ENCODE data around the gene C14orf180.

C14orf180 gene

DNA sequence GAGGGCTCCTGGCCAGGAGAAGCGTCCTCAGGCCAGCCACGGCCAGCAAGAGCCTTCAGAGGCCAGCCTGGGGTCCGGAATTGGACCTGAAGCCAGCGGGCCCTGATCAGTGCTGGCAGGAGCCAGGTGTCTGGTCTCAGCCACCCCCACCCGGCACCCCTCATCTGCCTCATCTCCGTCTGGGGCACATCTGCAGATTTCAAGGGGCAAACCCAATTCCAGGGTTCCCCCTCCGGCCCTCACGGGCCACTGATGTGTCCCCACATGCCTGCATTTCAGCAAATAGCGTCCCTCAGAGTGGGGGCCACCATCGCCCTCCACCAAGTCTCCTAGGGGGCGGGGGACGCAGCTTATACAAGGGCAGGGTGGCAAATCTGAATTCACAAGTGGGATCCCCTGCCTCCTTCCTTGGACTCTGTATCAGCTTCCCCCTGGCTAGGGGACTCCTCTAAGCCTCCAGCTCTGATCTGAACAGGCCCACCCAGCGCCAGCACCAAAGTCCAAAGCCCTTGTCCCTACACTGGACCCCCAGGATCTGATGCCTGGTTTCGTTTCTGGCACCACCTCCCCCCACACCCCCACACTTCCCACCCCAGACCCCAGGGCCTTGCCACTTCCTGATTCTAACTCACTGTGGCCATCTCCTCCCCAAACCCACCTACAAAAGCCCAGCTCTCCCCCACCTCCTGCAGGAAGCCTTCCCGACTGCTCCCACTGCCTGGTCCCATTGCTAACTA lies 14.9 kb downstream of the C14orf180 start:
- DNase-seq, result no peak

DNA sequence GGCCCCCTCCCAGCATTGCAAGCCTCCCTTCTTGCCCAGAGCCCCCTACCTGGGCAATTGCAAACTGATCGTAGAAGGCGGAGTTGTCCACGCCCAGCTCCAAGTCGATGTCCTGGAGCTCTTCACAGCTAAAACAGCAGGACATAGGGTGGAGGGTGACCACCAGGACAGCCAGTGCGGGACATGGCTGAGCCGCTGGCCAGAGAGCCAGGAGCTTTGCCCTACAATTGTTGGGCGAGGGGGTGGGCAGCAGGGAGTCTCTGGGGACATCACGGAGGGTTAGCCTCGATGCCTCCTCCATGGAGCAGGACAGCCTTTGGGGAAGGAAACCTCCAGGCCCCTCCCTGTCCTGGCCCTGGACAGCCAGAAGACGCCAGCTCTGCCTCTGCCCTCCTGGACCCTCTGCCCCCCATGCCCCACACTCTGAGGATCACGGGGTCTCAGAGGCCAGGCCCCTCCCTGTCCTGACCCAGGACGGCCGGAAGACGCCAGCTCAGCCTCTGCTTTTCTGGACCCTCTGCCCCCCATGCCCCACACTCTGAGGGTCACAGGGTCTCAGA lies 15.6 kb downstream of the C14orf180 start:
- no peak for DNase-seq

DNA sequence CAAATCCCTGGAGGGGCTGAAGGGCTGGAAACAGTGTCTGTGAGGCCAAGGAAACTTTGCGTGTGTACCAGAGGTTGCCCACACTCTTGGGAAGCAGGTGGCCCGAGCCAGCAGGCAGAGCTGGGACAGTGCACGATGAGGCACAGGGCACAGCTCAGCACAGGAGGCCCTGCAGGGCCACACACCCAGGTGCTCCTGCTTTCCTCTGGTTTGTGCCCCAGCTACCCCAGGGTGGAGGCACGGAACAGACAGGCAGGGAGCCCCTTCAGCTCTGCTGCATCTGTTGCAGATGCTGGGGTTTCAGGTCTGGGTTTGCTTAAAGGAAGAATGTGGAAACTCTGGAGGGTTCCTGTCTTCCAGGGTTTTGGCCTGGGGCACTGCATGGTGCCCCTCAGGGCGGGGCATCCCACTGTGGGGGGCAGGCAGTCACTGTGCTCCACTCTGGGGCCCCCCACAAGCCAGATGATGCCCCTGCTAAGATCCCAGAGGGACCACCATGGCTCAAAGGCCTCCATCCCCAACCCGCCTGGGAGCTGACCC lies 16.4 kb downstream of the C14orf180 start:
- no peak for DNase-seq

DNA sequence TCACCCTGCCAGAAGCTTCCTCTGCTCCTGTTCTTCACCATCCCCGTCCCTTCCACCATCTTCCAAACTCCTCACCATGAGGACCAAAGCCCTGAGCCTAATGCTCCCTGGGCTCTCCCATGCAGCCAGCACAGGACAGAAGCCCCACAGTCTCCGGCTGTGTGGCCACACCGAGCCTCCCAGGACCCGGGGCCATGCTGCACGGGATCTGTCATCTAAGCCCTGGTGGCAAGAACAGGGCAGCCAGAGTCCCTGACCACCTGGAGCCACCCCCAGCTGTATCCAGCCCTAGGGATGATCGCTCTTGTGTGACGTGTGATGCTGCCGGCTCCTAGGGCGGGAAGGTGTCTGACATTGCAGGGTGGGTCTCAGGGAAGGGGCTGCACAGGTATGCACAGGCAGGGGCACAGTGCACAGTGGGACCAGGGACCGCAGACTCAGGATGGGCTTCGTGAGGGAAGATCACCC lies 16.9 kb downstream of the C14orf180 start:
- no peak for DNase-seq

DNA sequence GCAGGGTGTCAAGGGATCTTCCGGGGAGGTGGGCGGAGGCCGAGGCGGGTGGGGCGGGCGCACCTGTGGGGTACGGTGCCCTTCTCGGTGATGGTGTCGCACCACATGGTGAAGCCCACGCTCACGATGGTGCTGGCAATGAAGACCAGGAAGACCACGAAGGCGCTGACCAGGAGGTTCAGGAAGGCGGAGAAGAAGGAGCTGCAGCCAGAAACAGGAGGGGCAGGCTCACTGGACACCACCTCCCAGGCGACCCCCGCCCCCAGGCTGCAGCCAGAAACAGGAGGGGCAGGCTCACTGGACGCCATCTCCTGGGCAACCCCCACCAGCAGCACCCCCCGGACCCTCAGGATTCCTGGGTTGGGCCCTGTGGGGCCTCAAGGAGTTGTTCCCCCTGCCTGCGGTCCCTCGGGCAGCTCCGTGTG lies 17.4 kb downstream of the C14orf180 start:
- no peak for DNase-seq

DNA sequence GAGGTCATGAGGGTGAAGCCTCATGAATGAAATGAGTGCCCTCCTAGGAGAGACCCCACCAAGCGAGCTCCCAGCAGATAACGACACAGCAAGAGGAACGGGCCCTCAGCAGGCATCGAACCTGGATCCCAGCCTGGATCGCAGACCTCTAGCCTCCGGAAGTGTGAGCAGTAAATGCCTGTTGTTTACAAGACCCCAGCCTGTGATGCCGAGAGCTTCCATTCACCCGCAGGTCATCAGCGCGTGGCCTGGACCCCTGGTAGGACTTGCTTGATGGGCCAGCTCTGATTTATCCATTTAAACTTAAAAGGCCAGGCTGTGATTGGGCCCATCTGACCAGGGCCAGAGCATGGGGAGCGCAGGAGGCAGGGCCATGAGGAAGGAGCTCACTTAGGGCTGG lies 18.0 kb downstream of the C14orf180 start:
- DNase-seq, result no peak

DNA sequence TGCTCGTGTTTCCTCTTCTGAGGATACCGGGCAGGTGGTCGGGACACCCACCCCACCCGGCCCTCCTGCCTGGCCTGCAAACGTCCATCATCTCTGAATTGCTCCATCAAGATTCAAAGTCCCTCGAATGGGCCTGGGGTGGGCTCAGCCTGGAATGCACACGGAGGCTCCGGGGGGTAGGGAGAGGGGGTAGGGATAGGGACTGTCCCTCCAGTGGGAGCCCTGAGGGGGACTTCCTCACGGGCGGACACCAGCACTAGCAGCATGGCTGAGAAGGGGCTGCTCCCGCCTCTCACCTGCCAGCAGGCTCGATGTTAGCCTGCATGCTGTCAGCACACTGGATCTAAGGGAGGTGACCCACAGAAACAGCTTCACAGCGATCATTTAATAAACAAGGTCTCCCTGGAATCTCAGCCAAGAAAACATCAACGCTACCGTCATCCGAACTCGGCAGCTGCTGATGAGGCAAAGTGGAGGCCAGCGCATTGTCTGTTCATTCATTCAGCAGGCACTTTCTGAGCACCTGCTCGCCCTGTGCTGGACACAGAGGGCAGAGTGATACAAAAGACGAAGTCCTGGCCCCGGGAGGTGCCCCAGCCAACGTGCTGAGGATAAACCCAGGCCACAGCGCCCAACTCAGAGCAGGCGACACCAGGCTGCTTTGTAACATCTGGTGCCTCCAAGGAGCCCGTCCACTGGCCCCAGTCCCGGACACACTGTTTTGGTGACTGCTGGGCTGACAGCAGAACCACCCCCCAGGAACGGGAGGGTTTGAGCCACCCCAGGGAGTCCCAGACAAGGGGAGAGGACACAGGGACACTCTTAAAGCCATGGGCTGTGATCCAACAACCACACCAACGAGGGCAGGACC lies 18.7 kb downstream of the C14orf180 start:
- DNase-seq, result peak in 1 of 5 experiments; percentile 6

DNA sequence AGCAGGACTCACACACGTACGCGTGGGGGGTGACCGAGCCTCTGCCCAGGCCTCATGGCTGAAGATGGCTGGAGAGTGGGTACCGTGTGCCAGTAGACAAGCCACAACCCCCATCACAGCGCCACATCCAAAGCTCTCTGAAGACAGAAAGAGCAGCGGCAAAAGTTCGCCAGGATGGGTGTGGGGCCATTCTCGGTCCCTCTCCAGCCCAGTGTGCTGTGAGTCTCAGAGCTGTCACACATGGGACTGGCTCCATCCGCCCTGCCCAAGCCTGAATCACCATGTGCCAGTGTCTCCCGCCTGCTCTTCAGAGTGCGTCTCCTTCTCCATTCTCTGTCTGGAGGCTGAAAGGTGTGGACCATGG lies 19.3 kb downstream of the C14orf180 start:
- peak in 1 of 5 experiments; percentile 1 for DNase-seq

DNA sequence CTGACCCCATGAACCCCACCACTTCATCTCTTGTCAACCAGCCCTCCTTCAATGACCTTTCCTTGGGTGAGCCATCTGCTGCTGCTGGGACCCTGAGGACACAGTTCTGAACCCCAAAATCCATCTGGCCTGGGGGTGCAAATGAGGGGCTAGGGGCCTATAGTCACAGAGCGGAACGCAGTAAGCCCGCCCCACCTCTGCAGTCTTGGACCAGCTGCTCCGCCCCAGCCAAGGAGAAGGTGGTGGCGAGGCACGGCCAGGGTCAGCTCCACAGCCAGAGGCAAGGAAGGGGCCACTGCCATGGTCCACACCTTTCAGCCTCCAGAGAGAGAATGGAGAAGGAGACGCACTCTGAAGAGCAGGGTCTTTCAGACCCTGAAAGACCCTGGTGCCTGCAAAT lies 19.9 kb downstream of the C14orf180 start:
- no peak for DNase-seq

DNA sequence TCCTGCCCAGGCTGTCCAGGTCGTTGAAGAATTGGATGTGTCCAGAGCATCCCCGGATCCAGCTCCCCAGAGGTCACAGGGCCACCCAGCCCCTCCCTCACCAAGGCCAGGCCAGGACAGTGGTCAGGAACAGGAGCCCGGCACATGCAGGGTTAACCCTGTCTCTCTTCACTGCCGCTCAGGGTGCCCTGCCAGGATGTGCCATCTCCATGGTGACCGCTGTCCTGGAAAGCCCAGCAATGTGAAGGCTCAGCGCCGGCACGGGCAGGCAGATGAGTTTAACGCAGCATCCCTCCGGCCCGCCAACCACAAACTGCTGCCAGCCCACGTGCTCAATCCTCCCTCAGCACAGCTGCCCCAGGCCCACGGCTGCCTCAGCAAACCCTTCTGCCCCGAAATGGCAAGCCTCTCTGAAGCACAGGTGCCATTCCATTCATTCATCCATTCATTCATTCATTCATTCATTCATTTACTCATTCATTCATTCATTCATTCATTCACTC lies 20.6 kb downstream of the C14orf180 start:
- no peak for DNase-seq

DNA sequence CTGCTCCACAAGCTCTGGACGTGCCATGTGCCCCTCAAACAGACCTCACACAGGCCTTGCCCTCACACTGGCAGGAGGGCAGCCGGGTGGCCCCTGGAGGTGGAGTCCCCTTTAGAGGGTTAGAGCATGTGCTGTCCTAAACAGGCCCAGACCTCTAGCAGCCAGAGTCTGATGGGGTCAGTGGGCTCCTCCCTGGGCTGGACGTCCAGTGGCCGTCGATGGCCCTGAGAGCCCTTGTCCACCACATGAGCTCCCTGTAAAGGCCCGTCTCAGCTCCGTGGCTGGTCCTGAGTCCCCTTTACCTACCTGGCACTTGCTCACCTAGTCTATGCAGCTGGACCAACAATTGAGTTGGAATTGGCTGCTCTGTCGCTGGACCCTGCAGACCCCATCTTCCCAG lies 21.2 kb downstream of the C14orf180 start:
- no peak for DNase-seq

DNA sequence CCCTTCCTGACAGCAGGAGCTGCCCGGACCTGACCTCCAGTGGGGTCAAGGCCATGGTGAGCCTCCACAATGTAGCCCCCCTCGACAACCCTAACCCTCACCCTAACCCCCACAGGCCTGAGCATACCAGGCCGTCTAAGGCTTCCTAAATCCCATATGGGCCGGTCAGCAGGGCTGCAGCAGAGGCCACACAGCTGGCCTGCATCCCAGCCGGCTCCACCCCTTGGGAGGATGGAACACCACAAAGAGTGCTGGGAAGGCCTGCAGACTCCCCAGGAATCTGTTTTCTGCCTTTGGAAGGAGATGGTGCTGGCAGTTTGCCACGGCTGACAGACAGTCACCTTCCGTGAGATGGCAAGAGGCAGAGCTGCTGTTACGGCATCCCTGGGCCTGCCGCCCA lies 22.2 kb downstream of the C14orf180 start:
- no peak for DNase-seq

DNA sequence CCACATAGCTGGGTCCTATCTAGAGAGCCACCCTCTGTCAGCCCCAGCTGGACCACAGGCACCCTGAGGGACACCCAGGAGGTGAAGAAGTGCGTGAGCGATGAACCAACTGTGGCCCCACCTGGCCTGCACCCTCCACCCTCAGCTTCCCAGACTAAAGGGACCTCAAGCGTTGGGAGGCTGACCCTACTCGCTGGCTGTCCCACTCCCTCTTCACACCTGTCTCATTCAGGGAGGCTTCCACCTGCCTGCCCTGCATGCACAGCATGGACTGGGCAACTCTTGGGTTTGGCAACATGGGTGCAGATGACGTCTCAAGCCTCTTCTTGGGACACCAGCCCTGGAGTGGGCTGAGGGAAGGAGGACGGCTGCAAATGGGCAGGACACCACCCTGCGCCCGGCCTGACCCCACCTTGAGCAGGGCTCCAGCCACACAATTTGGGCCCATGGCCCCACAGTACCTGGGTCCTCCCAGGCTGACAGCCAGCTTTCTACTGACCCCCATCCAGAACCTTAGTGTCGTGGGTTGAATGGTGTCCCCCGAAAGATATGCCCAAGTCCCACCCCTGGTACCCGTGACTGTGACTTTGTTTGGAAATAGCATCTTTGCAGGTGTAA lies 22.9 kb downstream of the C14orf180 start:
- DNase-seq, result no peak

DNA sequence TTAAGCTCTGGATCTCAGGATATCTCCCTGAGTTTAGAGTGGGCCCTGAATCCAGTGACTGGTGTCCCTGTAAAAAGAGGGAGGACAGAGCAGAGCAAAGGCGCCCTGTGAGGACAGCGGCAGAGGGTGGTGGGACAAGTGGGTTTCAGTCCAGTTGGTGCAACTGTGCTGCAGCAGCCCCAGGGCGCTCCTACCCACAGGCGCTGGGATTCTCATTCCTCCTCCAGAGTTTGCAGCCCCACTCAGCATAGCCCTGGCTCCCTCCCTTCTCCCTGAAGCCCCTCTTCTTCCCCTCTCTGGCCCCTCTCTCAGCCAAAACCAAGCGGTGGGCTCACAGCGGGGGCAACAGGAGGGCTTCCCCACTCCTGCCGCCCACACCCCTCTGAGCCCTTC lies 23.4 kb downstream of the C14orf180 start:
- DNase-seq, result no peak

DNA sequence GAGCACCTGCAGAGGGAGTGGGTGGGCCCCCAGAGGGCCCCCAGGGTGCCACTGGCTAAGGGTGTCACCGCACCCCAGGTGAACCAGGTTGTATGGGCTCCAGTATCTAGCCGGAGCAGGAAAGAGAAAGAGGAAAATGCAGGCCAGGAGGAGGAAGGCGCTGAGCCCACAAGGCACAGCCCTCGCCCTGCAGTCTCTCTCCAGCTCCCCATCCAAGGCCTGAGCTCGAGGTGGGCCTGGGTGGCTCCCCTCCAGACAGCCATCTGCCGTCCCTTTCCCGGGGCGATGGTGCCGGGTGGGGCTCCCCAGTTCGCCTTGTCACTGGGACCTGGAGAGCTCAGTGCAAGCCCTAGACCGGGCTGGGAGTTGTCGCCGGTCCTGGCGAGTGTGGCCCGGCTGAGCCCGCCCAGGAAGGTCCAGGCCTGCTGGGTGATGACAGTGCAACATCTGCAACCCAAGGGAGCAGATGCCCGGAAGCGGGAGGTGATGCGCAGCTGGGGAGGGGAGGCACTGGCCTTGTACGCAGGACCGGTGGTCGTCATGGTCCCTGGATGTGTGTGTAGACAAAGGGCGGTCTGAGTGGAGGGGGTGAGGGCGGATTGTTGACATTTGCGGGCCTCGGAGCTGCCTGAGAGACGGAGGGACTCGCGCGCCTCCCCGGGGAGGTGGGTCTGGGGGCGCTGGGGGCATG lies 24.3 kb downstream of the C14orf180 start:
- DNase-seq, result no peak

DNA sequence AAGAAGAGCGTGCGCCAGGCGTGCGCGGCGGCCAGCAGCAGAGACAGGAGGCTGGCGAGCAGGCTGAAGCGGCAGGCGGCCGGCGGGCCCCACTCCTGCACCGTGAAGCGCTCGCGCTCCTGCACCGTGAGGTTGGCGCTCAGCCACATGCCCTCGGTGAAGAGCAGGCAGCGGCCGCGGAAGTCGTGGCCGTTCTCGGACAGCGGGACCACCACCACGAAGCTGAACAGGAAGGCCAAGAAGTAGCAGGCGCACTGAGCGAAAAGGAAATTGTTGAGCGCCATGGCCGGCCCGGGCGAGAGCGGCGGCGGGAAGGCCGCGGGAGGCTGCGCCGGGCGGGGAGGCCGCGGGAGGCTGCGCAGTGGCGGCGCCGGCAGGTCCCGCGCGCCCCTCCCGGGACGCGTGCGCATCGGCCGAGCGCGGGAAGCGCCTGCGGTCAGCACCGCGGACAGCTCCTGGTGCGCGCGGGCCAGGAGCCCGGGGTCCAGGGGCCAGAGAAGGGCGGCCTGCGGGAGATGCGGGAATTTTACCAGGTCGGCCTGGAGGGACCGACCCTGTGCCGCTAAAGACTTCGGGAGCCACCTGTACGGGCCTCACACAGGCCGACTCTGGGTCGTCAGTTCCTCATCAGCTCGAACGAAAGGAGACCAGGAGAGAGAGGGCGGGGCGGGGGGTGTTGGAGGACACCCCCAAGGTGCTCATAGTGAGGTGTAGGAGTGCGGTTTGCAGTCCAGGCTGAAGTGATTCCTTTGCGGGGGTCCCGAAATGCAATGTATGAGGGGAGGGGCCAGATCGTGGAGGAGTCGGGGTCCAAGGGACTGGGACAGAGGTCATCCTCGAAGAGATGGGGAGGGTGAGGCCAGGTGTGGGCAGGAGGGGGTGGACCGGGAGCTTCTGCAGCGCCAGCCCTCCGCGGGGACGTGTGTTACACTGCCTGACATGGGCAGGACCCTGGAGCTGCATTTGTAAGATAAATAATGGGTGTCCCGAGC lies 25.2 kb downstream of the C14orf180 start, which contains the start of gene TMEM179:
TSS of gene TMEM179 (minus strand) at position 315 of the 992 bp plus-strand sequence. CDS start at position 284, 31 bp downstream.
- peak in 1 of 5 experiments; percentile 17 for DNase-seq

DNA sequence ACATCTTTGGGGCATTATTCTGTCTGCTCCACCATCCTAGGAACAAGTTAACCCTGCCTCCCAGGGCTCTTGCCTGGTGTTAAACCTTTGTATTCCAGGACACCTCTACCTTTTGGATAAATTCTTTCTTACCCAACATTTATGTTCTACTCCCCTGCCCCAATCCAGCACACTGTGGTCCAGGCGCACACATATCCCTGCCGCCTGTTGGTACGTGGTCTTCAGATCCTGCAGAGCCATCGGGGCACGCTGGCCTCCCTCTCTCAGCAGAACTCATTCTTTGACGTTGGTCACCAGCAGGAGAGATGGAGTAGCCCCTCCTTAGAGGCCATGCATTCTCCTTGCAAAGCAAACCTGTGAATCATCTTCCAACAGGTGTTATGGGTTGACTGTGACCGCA lies 30.1 kb downstream of the C14orf180 start:
- DNase-seq, result no peak

DNA sequence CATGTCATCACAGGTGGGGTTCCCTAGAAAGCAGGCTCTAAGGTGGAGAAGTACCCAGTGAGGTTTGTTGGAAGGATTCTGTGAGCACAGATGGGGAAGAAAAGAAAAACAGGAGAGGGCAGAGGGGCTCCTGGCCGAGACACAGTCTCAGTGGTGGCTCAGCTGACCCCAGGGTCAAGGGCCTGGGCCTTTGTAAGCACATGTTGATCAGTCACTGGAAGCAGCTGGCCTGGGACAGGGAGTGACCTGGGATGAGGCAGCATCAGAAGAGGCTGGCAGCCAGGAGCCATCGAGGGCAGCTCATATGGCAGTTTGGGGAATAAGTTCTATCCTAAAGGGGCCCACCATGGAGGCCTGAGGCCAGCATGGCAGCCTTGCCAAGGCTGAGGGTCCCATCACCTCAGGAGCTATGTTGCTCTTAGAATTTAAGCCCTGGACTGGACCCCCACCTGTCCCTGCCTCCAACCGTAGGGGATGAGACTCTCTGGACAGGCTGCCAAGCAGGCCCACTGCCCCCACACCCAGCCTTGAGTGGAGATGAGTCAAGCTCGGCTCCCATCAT lies 31.3 kb downstream of the C14orf180 start:
- no peak for DNase-seq

DNA sequence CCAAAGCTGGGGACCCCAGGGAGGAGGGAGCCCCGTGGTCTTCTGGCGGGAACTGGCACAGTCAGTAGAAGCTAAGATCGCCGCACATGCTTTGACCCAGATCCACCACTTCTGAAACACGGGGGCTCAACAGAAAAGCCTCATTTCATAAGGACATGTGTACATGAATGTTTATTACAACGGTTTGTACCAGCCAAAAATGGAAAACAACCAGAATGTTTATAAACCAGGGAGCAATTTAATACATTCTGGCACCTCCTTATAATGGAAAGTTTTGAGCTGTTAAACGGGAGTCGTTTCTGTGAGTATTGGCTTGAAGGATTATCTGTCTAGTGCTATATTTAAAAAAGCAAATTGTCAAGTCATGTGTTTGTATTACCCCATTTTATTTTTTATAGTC lies 32.3 kb downstream of the C14orf180 start:
- DNase-seq, result no peak

DNA sequence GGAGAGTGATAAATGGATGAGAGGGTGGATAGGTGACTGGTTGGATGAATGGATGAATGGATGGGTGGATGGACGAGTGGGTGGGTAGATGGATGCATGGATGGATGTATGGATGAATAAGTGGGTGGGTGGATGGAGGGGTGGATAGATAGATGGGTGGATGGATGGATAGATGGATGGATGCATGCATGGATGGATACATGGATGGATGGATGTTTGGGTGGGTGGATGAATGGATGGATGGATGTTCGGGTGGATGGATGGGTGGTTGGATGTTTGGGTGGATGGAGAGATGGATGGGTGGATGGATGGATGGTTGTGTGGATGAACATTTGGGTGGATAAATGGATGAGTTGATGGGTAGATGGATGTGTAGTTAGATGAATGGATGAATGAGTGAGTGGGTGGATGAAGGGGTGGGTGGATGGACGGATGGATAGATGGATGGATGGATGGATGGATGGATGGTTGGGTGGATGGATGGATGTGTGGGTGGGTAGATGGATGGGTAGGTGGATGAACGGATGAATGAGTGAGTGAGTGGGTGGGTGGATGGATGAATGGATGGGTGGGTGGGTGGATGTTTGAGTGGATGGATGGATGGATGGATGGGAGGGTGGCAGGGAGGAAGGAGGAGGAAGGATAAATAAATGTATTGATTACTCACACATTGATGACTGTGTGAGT lies 34.7 kb downstream of the C14orf180 start:
- no peak for DNase-seq
